ENCODE data around the gene ATP6V1F. TPM values are rescaled to one million over a fixed set of nuclear protein-coding genes. Genes with fewer than 3 reads are reported as not detected.

ATP6V1F gene
- total RNA-seq, 1 experiment from 2014 or later = 168 TPM

DNA sequence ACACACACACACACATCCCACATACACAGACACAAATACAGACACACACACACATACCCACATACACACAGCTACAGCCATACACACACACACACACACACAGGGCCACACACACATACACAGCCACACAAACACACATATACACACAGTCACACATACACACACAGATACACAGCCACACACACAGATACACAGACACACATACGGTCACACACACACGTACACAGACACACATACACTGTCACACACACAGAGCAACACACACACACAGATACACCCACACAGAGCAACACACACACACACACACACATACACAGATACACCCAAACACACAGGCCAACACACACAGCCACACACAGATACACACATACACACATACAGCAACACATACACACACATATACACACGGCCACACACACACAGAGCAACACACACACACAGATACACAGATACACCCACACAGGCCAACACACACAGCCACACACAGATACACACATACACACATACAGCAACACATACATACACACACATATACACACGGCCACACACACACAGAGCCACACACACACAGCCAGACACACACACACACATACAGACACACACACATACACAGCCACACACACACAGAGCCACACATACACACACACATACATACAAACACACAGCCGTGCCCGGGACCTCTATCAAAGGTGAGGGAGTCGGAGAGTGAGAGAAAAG is 25.5 kb downstream of the ATP6V1F start:
- in situ Hi-C loops (cut with HindIII; ENCODE audit: low pct_unique_long_range_greater_than_20kb, low sequenced_read_pairs) = no loop called here
- no peak for DNase-seq (ENCODE audit: low read depth)

DNA sequence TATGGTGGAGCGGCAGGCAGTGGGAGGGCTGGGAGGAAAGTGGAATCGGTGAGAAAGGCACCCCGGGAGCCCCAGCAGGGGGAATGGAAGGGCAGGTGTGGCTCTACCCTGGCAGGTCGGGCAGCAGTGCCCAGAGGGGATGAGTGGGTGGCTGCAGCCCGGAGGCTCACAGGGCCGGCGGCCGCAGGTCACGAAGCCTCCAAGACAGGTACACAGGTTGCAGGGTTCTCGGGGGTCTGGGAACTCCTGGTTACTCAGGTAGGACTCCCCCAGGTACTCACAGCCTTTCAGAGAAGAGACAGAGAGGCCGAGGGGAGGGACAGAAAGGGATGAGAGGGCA is 26.1 kb downstream of the ATP6V1F start:
- DNase-seq (ENCODE audit: low read depth) = no peak
- in situ Hi-C loops (cut with HindIII; ENCODE audit: low pct_unique_long_range_greater_than_20kb, low sequenced_read_pairs) = no loop called here

DNA sequence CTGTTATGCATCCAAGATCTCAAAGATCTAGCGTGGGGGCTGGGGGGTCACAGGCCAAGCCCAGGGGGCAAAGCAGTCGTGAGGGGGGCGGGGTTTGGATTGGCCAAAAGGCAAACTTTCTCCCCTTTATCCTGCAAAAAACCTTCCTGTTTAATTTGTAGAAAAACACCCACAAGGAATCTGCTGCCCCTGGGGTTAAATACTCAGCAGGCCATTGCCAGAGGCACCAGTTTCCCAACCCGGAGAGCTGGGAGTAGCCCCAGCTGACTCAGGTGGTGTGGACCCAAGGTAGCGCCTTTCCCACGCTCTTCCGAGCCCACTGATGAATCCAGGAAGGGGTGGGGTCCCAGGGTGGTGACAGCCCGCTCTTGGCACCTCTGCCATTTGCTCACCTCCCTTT is 26.5 kb downstream of the ATP6V1F start:
- DNase-seq (ENCODE audit: low read depth) = no peak
- in situ Hi-C loops (cut with HindIII; ENCODE audit: low pct_unique_long_range_greater_than_20kb, low sequenced_read_pairs) = no loop called here

DNA sequence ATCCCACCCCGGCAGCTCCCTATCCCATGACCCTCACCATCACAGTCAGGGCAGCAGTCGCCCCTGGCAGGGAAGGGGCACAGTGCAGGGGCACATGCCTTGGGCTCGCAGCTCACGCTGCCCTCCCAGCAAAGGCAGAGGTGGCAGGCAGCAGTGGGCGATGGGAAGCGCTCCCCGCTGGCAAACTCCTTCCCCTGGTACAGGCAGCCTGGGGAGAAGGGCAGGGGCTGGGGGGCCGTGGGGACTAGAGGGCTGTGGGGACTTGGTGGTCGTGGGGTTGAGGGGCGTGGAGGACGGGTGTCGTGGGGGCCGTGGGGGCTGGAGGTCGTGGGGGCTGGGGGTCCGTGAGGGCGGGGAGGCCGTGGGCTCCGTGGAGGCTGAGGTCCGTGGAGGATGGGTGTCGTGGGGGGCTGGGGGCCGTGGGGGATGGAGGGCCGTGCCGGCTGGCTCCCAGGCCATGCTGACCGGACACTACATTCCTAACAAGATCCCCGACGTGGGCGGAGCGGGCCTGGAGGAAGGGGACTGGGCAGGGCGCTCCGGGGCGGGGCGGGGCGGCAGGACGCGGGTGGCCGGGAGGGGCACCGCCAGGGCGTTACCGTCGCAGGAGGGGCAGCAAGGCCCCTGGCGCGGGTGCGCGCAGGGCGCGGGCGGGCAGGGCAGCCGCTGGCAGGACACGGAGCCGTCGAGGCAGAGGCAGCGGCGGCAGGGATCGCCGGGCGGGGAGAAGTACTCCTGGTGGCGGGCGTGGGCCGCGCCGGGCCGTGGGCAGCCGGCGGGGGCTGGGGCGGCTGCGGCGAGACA is 27.9 kb downstream of the ATP6V1F start:
- DNase-seq (ENCODE audit: low read depth) = no peak
- in situ Hi-C loops (cut with HindIII; ENCODE audit: low pct_unique_long_range_greater_than_20kb, low sequenced_read_pairs) = no loop called here

DNA sequence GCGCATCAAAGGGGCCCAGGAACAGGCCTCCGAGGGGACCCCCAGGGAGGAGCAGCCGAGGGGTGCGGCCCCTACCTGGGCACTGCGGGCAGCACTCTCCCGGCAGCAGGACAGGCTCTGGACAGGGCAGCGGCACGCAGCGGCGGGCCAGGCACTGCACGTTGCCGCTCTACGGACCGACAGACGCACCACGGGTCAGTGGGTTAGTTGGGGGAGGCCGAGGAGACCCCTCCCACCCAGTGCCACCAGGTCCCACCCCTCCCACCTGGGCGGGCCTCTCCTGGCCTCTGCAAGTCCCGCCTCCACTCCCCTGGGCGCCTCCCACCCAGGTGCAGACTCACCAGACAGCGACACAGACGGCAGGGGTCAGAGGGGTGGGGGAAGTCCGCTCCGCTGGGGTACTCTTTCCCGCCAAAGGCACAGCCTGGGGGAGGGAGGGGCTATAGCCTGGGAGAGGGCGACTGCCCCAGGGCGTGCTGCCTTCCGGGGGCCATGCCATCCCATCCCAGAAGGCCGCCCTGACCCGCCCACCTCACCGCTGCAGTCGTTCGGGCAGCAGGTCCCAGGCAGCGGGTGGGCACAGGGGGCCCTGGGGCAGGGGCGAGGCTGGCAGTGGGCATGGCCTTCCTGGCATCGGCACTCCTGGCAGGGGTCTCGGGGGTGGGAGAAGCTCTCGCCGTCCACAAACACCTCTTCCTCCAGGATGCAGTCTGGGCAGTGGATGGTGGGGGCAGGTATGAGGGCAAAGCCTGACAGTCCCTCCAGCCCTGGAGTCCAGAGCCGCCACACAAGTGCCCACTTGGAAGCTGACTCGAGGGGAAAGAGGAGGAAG is 28.7 kb downstream of the ATP6V1F start:
- no peak for DNase-seq (ENCODE audit: low read depth)
- in situ Hi-C loops (cut with HindIII; ENCODE audit: low pct_unique_long_range_greater_than_20kb, low sequenced_read_pairs) = no loop called here

DNA sequence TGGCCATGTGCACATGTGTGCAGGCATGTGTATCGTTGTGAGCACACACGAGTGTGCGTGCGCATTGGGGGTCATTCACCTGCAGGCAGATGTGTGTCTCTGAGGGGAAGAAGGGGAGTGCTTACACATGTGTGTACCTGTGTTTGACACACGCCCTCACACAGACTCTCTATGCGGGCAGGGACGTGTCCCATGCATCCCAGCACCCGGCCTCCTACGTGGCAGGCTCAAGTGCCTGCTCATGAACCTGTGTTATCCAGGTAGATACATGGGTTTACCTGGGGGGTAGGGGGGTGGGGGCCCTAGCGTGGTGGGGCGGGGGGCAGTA is 29.2 kb downstream of the ATP6V1F start:
- in situ Hi-C loops (cut with HindIII; ENCODE audit: low pct_unique_long_range_greater_than_20kb, low sequenced_read_pairs) = no loop called here
- no peak for DNase-seq (ENCODE audit: low read depth)

DNA sequence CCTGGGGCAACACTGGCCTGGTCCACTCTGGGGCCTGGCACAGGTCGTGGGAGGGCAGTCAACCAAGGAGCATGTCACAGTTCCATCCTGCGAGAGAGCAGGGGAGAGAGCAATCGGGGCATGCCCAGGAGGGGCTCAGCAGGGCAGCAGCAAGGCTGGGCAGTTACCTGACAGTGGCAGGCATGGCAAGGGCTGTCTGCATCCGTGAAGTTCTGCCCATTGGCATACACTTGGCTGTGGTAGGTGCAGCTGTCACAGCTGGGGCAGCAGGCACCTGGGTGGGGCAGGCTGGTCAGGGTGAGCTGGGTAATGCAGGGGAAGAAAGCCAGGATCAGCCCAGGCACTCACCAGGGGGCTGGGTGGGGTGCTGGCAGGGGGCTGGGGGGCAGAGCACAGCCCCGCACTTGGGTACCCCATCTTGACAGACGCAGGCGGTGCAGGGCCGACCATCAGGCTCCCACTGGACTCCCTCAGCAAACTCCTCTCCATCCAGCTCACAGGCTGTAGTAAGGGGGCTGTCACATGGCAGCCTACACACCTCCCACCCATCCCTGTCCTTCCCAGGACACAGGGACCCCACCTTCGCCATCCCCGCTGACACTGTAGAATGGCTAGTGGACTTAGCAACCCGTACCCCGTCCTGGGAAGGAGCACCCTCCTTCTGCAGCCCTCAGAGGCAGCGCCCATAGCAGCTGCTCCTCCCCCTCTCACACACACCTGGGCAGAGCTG is 30.0 kb downstream of the ATP6V1F start:
- DNase-seq (ENCODE audit: low read depth) = no peak
- in situ Hi-C loops (cut with HindIII; ENCODE audit: low pct_unique_long_range_greater_than_20kb, low sequenced_read_pairs) = no loop called here

DNA sequence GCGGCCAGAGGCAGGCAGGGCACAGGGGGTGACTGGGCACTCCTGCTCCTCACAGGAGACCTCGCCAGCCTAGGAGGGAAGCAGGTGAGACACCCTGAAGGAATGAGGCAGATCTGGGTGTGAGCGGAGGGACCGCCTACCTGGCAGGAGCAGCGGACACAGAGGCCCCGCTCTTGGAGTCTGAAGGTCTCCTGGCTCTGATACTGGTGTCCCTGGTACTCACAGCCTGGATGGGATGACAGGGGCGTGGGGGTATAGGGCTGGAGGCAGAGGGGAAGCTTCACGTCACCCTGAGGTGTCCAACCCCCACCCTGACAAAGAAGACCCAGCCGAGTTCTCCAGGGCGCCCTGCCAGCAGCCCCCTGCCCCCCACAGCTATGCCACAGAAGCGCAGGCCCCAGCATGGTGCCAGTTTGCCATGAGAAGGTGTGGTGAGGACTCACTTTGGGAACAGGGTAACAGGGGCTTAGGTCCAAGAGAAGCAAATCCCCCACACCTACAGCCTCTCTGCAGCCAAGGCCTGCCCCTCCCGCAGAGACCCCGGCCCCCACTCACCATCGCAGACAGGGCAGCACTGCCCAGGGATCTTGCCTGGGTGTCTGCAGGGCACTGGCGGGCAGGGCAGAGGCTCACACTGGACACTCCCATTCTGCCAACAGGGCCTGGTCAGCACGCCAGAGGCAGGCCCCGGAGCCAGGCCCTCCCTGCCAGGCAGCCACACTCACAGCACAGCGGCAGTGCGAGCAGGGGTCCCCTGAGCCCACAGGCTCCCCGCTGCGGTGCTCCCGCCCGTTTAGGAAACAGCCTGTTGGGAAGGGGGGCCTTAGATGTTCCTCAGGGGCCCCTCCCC is 30.8 kb downstream of the ATP6V1F start:
- in situ Hi-C loops (cut with HindIII; ENCODE audit: low pct_unique_long_range_greater_than_20kb, low sequenced_read_pairs) = no loop called here
- no peak for DNase-seq (ENCODE audit: low read depth)

DNA sequence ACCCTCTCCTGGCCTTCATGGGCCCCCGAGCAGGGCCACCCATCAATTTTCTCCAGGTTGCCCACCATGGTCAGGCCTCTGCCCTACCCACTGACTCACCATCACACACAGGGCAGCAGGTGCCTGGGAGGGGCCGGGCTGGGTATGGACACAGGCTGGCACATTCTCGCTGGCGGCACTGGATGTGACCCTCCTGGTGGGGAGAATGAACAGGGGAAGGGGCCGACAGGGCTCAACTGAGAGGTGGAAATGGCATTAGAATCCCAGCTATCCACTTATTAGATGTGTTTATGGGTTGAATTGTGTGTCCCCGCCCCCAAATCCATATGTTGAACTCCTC is 31.4 kb downstream of the ATP6V1F start:
- DNase-seq (ENCODE audit: low read depth) = no peak
- in situ Hi-C loops (cut with HindIII; ENCODE audit: low pct_unique_long_range_greater_than_20kb, low sequenced_read_pairs) = no loop called here

DNA sequence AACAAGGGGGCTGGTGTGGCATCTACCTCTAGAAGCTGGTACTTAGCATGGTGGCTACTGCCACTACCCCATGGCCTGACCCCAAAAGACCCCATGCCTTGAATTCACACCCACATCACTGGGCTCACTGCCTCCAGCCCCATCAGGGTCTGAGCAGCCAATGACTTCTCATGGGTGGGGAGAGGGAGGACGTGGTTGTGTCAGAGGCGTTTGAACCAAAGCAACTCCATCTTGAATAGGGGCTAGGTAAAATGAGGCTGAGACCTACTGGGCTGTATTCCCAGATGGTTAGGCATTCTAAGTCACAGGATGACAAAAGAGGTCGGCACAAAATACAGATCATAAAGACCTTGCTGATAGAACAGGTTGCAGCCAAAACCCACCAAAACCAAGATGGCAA is 32.7 kb downstream of the ATP6V1F start:
- DNase-seq (ENCODE audit: low read depth) = no peak
- in situ Hi-C loops (cut with HindIII; ENCODE audit: low pct_unique_long_range_greater_than_20kb, low sequenced_read_pairs) = no loop called here

DNA sequence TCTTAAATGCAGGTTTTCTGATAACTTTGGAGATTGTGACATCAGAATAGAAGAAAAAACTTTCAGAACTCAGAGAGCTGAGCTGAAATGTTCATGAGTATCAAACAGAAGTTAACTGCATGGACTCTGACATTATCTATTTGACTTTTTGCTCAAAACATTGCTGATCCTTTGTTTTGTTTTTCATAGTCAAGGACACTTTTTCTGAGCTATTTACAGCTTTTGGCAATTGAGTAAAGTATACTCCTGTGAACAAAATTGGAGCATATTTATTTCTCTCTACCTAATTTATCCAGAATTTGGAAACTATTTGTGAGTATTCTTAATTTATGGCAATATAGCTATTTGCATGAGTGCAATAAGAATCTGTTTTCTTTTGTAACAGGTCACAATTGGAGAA is 36.7 kb downstream of the ATP6V1F start:
- no peak for DNase-seq (ENCODE audit: low read depth)
- in situ Hi-C loops (cut with HindIII; ENCODE audit: low pct_unique_long_range_greater_than_20kb, low sequenced_read_pairs) = no loop called here

DNA sequence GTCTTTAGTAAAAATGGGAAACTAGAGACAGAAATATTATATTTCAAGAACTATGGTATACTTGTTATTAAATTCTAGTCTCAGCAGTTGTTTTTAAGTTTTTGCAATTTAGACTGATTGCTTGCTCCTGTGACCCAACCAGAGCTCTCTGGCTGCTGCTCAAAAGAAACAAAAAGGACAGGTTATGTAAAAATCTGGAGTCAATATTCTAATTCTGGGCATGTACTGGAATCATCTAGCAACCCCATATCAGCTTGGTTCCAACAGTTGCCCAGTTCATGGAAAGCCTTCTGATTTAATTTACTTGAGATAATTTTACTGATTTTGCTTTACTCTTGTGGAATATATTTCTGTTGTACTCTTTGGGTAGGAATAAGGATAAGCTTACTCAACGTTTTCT is 37.6 kb downstream of the ATP6V1F start:
- in situ Hi-C loops (cut with HindIII; ENCODE audit: low pct_unique_long_range_greater_than_20kb, low sequenced_read_pairs) = no loop called here

DNA sequence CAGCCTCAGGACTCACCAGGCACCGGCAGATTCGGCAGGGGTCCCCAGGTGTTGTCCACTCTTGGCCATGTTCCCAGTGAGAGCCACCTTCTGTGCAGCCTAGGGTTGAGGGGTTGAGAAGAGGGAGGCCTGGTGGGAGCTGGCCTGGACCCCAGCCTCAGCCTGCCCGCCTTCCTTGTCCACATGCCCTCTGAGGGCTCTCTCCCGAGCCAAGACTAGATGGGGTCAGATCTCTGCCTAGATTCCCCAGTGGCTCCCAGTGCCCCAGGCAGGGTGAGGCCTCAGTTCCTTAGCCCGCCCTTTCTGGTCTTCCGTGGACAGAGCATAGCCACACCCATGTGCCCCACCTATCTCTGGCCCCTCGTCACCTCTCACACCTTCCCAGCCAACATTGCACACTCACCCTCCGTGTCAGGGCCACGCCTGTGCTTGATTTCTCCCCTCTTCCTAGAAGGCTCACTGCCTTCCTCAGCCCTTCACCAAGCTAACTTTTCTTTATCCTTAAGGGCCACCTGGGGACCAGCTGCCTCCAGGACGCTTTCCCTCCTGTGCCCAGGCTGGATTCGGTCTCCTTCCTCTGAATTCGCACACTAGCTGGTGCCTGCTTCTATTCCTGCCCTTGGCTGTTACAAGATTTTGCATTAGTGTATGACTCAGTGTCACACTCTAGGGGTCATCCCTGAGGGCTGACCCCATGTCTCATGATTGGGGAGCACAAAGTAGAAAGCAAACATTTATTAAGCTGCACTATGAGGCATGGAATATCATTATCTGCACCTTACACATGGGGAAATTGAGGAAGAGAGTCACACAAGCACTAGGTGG is 40.3 kb downstream of the ATP6V1F start:
- peak; percentile 94 for DNase-seq (ENCODE audit: low read depth)
- in situ Hi-C loops (cut with HindIII; ENCODE audit: low pct_unique_long_range_greater_than_20kb, low sequenced_read_pairs) = no loop called here

More for the DNA sequence above, 37.6 kb downstream of the ATP6V1F start:
- no peak for DNase-seq (ENCODE audit: low read depth)

DNA sequence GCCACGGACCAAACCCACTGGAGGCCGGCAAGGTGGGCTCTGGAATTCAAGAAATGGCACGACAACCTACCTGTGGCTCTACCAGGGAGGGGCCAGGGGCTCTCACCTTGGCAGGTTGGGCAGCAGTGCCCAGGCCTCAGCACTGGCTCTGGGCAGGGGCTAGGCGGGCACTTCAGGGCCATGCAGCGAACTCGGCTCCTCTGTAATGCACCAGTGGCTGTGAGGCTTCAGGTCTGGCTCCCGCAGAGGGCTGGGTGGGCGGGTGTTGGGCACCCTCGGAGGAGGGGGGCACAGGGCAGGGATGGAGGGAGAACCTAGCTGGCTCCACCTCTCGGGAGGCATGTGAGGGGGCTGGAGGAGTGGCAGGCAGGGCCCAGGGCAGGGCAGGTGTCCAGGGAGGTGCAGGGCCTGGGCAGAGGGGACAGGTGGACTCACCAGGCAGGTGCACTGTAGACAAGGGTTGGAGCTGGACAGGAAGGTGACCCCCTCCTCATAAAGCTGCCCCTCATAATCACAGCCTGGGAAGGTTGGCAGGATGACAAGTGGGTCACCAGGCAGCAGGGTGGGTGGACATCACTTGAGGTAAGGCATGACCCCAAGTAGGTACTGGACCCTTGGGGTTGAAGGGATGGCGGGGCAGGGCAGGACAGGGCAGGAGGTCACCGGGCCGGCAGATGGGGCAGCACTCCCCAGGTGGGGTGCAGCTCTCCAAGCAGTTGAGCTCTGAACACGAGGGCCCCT is 41.1 kb downstream of the ATP6V1F start:
- in situ Hi-C loops (cut with HindIII; ENCODE audit: low pct_unique_long_range_greater_than_20kb, low sequenced_read_pairs) = no loop called here
- peak; percentile 61 for DNase-seq (ENCODE audit: low read depth)

DNA sequence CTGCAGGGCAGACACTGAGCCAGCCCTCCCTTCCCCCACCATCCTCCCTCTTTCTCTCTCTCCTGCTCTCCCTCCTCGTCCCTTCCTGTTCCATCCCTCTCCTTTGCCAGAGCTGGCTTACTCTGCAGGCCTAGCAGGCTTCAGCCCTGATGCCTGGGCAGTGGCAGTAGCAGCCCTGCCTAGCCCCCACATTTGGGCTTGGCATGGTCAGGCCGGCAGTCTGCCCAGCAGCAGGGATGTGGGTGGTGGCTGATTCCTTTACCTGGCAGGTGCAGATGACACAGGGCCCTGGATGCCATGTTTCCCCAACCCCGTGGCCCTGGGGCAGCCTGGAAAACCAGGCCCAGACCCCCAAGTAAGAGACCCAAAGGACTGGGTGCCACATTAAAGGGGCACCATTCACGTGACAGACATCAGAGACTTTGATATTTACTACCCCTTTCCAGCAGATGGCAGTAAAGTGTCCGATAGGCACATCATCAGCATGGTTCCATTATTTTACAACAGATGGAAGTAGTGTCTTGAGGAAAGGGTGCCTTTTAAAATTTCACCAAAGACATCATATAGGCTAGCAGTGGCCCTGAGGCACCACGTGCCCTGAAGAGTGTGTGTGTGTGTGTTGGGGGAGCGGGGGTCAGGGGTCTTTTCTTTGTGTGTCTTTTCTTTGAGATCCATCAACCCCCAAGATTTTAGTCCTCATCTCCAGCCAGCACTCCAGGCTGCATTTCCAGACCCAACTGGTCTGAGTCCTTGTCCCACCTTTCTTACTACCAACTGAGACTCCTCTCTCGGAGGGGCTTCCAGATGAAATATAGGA is 41.9 kb downstream of the ATP6V1F start:
- DNase-seq (ENCODE audit: low read depth) = peak; percentile 44
- in situ Hi-C loops (cut with HindIII; ENCODE audit: low pct_unique_long_range_greater_than_20kb, low sequenced_read_pairs) = no loop called here
